ENCODE data around the gene RPS6KL1.

RPS6KL1 gene

GRCh38 chr14:74910556-74910955 is 12.5 kb downstream of the RPS6KL1 start:
- DNase-seq = no peak

- DNase-seq = no peak
These were observed 13.1 kb downstream of the RPS6KL1 start for GRCh38 chr14:74909911-74910310.

GRCh38 chr14:74909501-74909900 is 13.6 kb downstream of the RPS6KL1 start:
- no peak for DNase-seq

- DNase-seq = no peak
These were observed 14.2 kb downstream of the RPS6KL1 start for GRCh38 chr14:74908861-74909341.

GRCh38 chr14:74907744-74908143 is 15.3 kb downstream of the RPS6KL1 start:
- DNase-seq = no peak

GRCh38 chr14:74906925-74907521 is 16.0 kb downstream of the RPS6KL1 start:
- peak; percentile 21 for DNase-seq

GRCh38 chr14:74905595-74906142 is 17.4 kb downstream of the RPS6KL1 start:
- DNase-seq = peak; percentile 61

- DNase-seq = no peak
These were observed 18.2 kb downstream of the RPS6KL1 start for GRCh38 chr14:74904635-74905503.

GRCh38 chr14:74902941-74903705 is 19.9 kb downstream of the RPS6KL1 start:
- no peak for DNase-seq

- peak; percentile 15 for DNase-seq
These were observed 24.4 kb downstream of the RPS6KL1 start for GRCh38 chr14:74898694-74899093.

- DNase-seq = no peak
These were observed 25.0 kb downstream of the RPS6KL1 start for GRCh38 chr14:74898083-74898482.

GRCh38 chr14:74897642-74898041 is 25.4 kb downstream of the RPS6KL1 start:
- no peak for DNase-seq

GRCh38 chr14:74896400-74896799 is 26.7 kb downstream of the RPS6KL1 start:
- DNase-seq = no peak

- no peak for DNase-seq
These were observed 29.4 kb downstream of the RPS6KL1 start for GRCh38 chr14:74893614-74894091.

GRCh38 chr14:74892745-74893144 is 30.3 kb downstream of the RPS6KL1 start:
- no peak for DNase-seq

- DNase-seq = peak; percentile 47
These were observed 31.2 kb downstream of the RPS6KL1 start for GRCh38 chr14:74891870-74892269.

- no peak for DNase-seq
These were observed 32.8 kb downstream of the RPS6KL1 start for GRCh38 chr14:74890262-74890661.

GRCh38 chr14:74888164-74889158 is 34.6 kb downstream of the RPS6KL1 start:
- DNase-seq = no peak

GRCh38 chr14:74886001-74886400 is 37.1 kb downstream of the RPS6KL1 start:
- no peak for DNase-seq

GRCh38 chr14:74882103-74882920 is 40.7 kb downstream of the RPS6KL1 start:
- peak; percentile 62 for DNase-seq

All from DMS53 (cell line).